Suppressor macrophage treated with lipopolysaccharide for 1 hour (primary cell): ENCODE data around the gene TCF4.
A peak's percentile ranks its signal among the peaks of the same experiment; 100 is the strongest.
"Not testable (repeated sequence)": the region's sequence is repeated elsewhere in the genome, so short reads cannot be mapped to it uniquely, and the experiment has no call there.

Source experiments
- DNase-seq, 3 donors: peaks; one replicate each; pipeline ENCODE4 v3.0.0-alpha.2; 2020 to 2022

Gene TCF4

GRCh38 chr18:55469134-55469533 lies 118.9 kb downstream of the TCF4 start:
- not testable (repeated sequence) for DNase-seq

DNA sequence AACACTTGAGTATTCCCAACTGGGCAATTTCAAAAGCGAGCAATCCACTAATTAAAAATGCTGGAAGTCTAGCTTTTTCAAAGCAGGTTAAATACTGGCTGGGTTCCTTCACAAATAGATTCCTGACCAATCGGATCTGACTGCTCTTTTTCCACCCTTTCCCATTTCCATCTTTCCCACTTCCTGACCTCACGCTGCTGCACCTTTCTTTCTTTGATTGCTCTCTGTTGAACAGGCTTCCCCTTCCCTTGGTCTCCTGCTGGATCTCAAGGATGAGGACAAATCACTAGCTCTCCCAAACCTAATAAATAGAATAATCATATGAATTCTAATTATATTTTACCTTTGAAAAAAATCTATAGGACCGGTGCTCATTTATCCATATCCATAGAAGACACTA lies 121.2 kb downstream of the TCF4 start:
- DNase-seq = no peak

- peak in 2 of 3 donors; percentile 27 to 29 for DNase-seq
These were observed 122.7 kb downstream of the TCF4 start for GRCh38 chr18:55465313-55465712.

- no peak for DNase-seq
These were observed 123.4 kb downstream of the TCF4 start for GRCh38 chr18:55464581-55464980.

GRCh38 chr18:55462652-55463051 lies 125.3 kb downstream of the TCF4 start:
- no peak for DNase-seq

GRCh38 chr18:55461848-55462247 lies 126.1 kb downstream of the TCF4 start:
- DNase-seq = no peak

DNA sequence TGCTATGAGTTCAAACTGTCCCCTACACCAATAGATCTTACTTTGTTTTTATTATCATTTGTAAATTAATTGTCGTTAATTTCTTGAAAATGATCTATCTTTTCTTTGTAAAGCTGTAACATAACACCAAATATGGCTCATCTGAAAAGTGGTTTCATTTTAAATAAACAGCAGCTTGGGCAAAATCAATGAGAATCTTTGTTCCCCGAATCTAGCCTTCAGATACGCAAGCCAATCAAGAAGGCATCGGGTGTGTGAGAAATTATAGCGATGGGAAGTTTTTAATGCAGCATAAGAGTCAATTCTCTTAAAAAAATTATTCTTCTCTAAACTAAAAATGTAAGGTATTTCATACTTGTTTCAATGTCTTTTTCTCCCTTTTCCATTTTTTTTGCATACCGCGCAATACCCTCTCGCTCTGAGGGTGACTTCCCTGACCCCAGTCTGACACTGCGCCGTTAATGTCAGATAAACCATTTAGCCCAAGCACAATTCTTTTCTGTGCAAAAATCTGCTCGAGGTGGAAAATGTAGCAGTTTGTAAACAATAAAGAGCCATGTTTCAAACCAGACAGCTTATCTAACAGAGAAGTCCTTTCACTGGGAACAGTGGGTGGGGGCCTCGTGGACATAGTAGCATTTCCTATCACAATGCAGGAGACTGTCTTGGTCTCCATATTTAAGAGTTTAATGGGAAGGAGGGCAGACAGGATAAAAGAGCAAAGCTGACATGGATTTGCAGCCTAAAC lies 129.4 kb downstream of the TCF4 start:
- no peak for DNase-seq

GRCh38 chr18:55457028-55457427 lies 131.0 kb downstream of the TCF4 start:
- DNase-seq = no peak

- no peak for DNase-seq
These were observed 132.1 kb downstream of the TCF4 start for GRCh38 chr18:55455938-55456337.

DNA sequence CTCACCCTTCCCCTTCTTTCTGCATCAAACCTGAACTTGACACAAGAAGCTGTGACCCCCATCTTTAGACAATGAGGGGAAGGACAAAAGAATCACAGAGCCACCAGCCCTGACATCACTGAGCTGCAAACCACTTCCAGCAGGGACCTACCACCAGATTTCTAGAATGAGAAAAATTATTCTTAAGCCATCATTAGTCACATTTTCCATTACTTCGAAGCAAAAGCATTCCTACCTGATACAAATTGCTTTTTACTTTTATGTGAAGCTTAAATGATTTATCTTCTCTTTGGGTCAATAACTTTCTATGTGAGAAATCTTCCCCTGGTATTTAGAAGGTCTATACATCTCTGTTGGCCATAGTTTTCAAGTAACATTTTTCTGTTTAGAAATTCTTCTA lies 134.8 kb downstream of the TCF4 start:
- no peak for DNase-seq

GRCh38 chr18:55452123-55452611 lies 135.8 kb downstream of the TCF4 start:
- DNase-seq = no peak

DNA sequence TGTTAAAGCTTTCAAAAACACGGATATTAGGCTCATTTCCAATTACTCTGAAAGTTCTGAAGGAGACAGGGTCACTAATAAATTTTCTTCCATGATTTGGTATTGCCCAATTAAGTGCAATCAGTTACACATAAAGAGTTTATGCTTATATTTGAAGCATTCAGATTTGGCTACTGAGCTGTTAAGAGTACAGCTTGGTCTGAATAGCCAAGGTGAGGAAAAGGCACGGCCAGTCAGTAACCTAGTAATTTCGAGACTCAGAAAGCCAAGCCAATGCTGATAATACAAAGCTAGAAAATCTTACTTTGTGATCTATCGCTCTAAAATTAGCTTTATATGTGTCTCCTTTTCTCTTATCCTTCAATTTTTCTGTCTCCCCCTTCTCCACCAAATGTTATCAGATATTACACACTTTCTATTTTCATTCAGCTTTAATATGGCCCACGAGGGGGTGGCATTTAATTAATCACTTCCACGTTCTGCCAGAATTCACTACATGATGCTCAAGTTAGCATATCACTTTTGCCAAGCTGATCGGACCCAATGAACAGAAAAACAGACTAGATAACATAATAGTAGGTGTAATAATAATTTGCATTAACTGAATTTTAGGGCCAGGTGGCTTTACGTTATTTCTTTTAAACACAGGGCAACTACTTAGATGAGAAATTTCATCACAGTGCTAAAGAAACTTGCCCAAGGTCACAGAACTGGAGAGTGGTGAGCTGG lies 138.4 kb downstream of the TCF4 start:
- DNase-seq = no peak

DNA sequence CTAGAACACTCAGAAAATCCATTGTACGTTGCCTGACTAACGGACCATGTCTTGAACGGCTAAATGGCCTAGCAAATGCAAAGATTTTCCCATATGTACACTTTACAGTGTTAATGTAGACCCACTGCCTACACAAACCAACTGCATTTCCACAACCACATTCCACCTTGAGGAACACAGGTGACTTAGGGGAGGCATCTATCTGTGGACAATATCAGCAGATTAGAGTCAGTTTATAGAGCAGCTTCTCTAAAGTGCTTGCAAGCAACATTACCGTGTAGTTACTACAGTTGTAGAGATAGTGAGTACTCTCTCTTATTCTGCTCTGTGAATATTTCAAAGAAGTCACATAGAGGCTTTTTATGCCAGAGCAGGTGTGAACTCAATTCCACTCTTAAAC lies 139.6 kb downstream of the TCF4 start:
- no peak for DNase-seq

GRCh38 chr18:55447672-55448018 lies 140.3 kb downstream of the TCF4 start:
- DNase-seq = no peak

- no peak for DNase-seq
These were observed 140.9 kb downstream of the TCF4 start for GRCh38 chr18:55446996-55447671.

DNA sequence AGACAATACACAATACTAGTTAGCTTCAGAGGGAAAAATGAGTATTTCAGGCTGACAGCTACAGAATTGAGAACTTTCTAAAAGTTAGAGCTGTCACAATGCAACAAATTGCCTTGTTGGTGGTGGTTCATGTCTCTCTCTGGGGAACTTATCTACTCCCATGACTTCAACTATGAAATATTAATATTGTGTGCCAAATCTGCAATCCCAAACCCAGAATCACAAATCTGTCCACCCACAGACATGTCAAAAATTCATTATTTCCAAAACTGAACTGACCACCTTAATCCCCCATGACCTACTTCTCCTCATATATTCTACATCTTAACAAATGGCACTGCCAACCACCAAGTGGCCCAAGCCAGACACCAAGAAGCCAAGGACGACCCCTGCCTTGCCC lies 143.5 kb downstream of the TCF4 start:
- no peak for DNase-seq

- no peak for DNase-seq
These were observed 144.2 kb downstream of the TCF4 start for GRCh38 chr18:55443776-55444175.

DNA sequence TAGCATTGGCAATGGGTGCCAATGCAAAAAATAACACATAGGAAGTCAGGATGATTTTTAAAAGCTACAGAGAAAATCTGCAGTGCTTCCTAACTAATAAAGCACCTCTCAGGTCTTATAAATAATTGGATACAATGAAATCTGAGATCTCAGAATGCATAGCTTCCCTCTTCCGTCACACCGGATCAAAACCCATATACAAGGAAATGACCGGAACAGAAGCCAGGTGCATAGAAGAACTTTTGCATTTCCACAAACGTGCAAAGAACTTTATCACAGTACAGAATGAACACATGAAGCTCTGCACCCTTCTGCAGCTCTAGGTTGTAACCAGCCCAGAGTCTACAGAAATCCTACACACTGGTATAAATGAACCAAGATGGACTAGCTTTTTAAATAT lies 145.4 kb downstream of the TCF4 start:
- no peak for DNase-seq

GRCh38 chr18:55440988-55441387 lies 147.0 kb downstream of the TCF4 start:
- no peak for DNase-seq

GRCh38 chr18:55439056-55439455 lies 148.9 kb downstream of the TCF4 start:
- DNase-seq = no peak

DNA sequence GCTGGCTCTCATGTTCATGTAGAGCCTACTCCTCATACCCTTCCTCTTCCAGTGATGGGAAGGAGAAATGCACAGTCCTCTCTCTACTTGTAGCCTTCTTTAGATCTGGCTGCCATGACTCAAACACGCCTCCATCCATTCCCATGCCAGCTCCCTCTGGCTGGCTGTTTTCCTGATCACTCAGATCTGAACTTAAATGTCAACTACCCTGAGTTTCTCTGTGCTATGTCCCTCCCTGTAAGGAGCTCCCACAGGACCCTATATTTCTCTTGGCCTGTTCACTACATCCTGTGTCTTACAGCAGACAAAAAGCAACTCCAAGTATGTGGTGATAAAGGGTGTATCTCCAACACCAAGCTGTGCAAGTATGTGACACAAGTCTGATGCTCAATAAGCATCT lies 152.4 kb downstream of the TCF4 start:
- no peak for DNase-seq

- no peak for DNase-seq
These were observed 154.3 kb downstream of the TCF4 start for GRCh38 chr18:55433648-55434047.

GRCh38 chr18:55433140-55433539 lies 154.9 kb downstream of the TCF4 start:
- DNase-seq = no peak
